PC-3 (cell line): Measurements from ENCODE around the gene MTA1. TPM values are rescaled to one million over a fixed set of nuclear protein-coding genes. Genes with fewer than 3 reads are reported as not detected.

Experiments
- ATAC-seq: fragments of 200-7000 bp; cut with Tn5 transposase; 2 replicates; pipeline ENCODE4 v1.9.1; 2020; ENCODE audit warnings: mild to moderate bottlenecking, moderate library complexity
- BruUV-seq: library from RNA; stranded (reverse); fragments of 400-500 nt; replicated peaks from 2 replicates; lab custom pipeline; 2021; lab: Mats Ljungman, UMichigan
- CTCF ChIA-PET: fragments of 300-600 bp; sonication (Branson Sonifier 250); formaldehyde crosslinking; loops from one replicate; lab custom pipeline; 2022; ENCODE audit warnings: antibody characterized with exemption; lab: Charles Lee
- POLR2A ChIA-PET: fragments of 300-600 bp; sonication (Branson Sonifier 250); formaldehyde crosslinking; loops from one replicate; lab custom pipeline; 2022; ENCODE audit warnings: antibody characterized with exemption; ENCODE audit not compliant: unreplicated experiment; lab: Charles Lee
- DNase-seq: peaks from one replicate; pipeline ENCODE4 v3.0.0-alpha.2; 2015
- H2AFZ ChIP-seq: fragments of 300-600 bp; sonication (generic); 2 replicates; pipeline ENCODE4 v1.6.0; 2016; ENCODE audit warnings: antibody characterized with exemption, low read length
- H3F3A ChIP-seq: fragments of 300-600 bp; sonication (generic); one replicate; pipeline ENCODE4 v1.6.0; 2017; ENCODE audit warnings: antibody characterized with exemption, low read length, control low read depth, mild to moderate bottlenecking; ENCODE audit not compliant: unreplicated experiment
- H3K27ac ChIP-seq: fragments of 300-600 bp; sonication (generic); 2 replicates; pipeline ENCODE4 v1.5.1; 2016; ENCODE audit warnings: mild to moderate bottlenecking, low read length
- H3K27me3 ChIP-seq: fragments of 300-600 bp; sonication (generic); 2 replicates; pipeline ENCODE4 v1.6.1; 2016; ENCODE audit warnings: low read length, mixed read lengths
- H3K36me3 ChIP-seq: fragments of 300-600 bp; sonication (generic); 2 replicates; pipeline ENCODE4 v1.6.1; 2016; ENCODE audit warnings: low read depth, mixed run types, low read length, mixed read lengths
- H3K4me1 ChIP-seq: fragments of 300-600 bp; sonication (generic); 2 replicates; pipeline ENCODE4 v1.5.1; 2016; ENCODE audit warnings: low read length; ENCODE audit not compliant: insufficient read depth
- H3K4me2 ChIP-seq: fragments of 300-600 bp; sonication (generic); 2 replicates; pipeline ENCODE4 v1.6.0; 2016; ENCODE audit warnings: low read length
- H3K4me3 ChIP-seq: fragments of 300-600 bp; sonication (generic); 2 replicates; pipeline ENCODE4 v1.5.1; 2016; ENCODE audit warnings: mild to moderate bottlenecking, low read length, mixed read lengths
- H3K79me2 ChIP-seq: fragments of 300-600 bp; sonication (generic); 2 replicates; pipeline ENCODE4 v1.6.1; 2017; ENCODE audit warnings: low read length, mixed read lengths
- H3K9ac ChIP-seq: fragments of 300-600 bp; sonication (generic); 2 replicates; pipeline ENCODE4 v1.6.0; 2016; ENCODE audit warnings: mild to moderate bottlenecking, low read length
- H3K9me2 ChIP-seq: fragments of 300-600 bp; sonication (generic); replicated peaks from 2 replicates; pipeline ENCODE4 v1.6.1; 2016; ENCODE audit warnings: mixed run types, low read length, mixed read lengths
- H3K9me3 ChIP-seq: fragments of 300-600 bp; sonication (generic); 2 replicates; pipeline ENCODE4 v1.6.1; 2016; ENCODE audit warnings: low read length, mixed read lengths
- H4K20me1 ChIP-seq: fragments of 300-600 bp; sonication (generic); 2 replicates; pipeline ENCODE4 v1.6.1; 2016; ENCODE audit warnings: low read length, mixed read lengths
- EZH2 ChIP-seq: fragments of 300-600 bp; sonication (generic); IDR thresholded peaks from one replicate; pipeline ENCODE4 v1.6.1; 2017; ENCODE audit warnings: antibody characterized with exemption, mild to moderate bottlenecking, low read length; ENCODE audit not compliant: unreplicated experiment
- EZH2phosphoT487 ChIP-seq: fragments of 300-600 bp; sonication (generic); IDR thresholded peaks from 2 replicates; pipeline ENCODE4 v1.6.1; 2018; ENCODE audit warnings: mild to moderate bottlenecking, antibody characterized with exemption, low read length, borderline replicate concordance
- intact Hi-C: fragments of 100-400 bp; cut with micrococcal nuclease; formaldehyde crosslinking; loops from 2 replicates; pipeline ENCODE4 v1.9.0; 2023
- total RNA-seq: library from RNA; depleted of rRNA; stranded (reverse); fragments of >200 nt; gene quantifications from 2 replicates; pipeline ENCODE4 v1.2.3, GENCODE V29; 2014
- TF ChIP-seq, protein P1 (sequence below): fragments of 300-600 bp; sonication (generic); conservative IDR thresholded peaks from 2 replicates; pipeline ENCODE4 v1.5.1; 2017; ENCODE audit warnings: antibody characterized with exemption, low read depth, mild to moderate bottlenecking, low read length

The MTA1 gene
- total RNA-seq, 1 experiment from 2014 or later = 82.3 TPM

- H3F3A ChIP-seq = no peaks in the 10 kb centered on the region
- TF ChIP-seq EZH2phosphoT487 (no peak), EZH2 (no peak)
- TF ChIP-seq, protein P1, sequence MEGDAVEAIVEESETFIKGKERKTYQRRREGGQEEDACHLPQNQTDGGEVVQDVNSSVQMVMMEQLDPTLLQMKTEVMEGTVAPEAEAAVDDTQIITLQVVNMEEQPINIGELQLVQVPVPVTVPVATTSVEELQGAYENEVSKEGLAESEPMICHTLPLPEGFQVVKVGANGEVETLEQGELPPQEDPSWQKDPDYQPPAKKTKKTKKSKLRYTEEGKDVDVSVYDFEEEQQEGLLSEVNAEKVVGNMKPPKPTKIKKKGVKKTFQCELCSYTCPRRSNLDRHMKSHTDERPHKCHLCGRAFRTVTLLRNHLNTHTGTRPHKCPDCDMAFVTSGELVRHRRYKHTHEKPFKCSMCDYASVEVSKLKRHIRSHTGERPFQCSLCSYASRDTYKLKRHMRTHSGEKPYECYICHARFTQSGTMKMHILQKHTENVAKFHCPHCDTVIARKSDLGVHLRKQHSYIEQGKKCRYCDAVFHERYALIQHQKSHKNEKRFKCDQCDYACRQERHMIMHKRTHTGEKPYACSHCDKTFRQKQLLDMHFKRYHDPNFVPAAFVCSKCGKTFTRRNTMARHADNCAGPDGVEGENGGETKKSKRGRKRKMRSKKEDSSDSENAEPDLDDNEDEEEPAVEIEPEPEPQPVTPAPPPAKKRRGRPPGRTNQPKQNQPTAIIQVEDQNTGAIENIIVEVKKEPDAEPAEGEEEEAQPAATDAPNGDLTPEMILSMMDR = no peak
- no peak for DNase-seq
- intact Hi-C loops = no loop called here
- peaks cover 8% of the 10 kb centered on the region for H4K20me1 ChIP-seq
- CTCF ChIA-PET = no interaction called here
- no peaks in the 10 kb centered on the region for H3K9me2 ChIP-seq
- BruUV-seq = no TSS peak
- H3K4me1 ChIP-seq = peaks cover 37% of the 10 kb centered on the region
- H2AFZ ChIP-seq = peak overlapping the region; percentile 50; the same call in 1 of the 2 replicates
- POLR2A ChIA-PET = no interaction called here
- no peaks in the 10 kb centered on the region for H3K36me3 ChIP-seq
- no peaks in the 10 kb centered on the region for H3K9me3 ChIP-seq
- H3K4me3 ChIP-seq = peak overlapping the region; percentile 66
- H3K27ac ChIP-seq = no peak overlapping the region
- peaks cover 9% of the 10 kb centered on the region for H3K79me2 ChIP-seq
- H3K27me3 ChIP-seq = no peaks in the 10 kb centered on the region
- peak overlapping the region; percentile 65 for H3K9ac ChIP-seq
- H3K4me2 ChIP-seq = peak overlapping the region; percentile 83
- ATAC-seq = no peak
These were observed 67.9 kb downstream of the MTA1 start for GRCh38 chr14:105487449-105487985.

DNA sequence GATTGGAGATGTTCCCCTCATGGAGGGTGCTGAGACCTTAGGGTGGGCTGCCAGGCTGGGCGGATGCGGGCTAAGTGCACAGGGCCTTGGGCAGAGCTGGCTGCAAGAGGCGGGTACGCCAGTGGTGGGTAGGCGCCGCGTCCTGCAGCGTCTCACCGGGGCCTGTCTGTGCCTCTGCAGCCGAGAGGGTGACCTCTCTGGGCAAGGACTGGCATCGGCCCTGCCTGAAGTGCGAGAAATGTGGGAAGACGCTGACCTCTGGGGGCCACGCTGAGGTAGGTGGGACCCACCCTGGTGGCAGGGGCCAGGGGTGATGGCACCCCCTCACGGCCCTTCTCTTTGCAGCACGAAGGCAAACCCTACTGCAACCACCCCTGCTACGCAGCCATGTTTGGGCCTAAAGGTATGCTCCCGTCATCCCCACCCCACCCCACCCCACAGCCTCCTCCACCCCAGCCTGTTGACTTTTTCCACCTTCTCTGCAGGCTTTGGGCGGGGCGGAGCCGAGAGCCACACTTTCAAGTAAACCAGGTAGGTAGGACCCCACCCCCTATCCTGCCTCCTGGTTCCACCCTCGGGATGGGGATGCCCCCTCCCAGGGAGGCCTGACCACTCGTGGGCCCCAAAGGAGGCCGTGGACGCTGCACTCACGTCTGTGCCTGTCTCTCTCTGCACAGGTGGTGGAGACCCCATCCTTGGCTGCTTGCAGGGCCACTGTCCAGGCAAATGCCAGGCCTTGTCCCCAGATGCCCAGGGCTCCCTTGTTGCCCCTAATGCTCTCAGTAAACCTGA, 68.6 kb downstream of the MTA1 start:
- no peak for DNase-seq
- ChIA-PET POLR2A (no interaction called here), CTCF (interaction anchor here (0.6 to 2.7 kb wide), 3 partner anchors 7 to 117 kb away, joined by 5 to 24 read pairs (median 10); no protein-coding TSS in a partner anchor)
- Histone ChIP-seq H3K4me1 (peaks cover 30% of the 10 kb centered on the region), H2AFZ (no peak overlapping the region), H3F3A (no peaks in the 10 kb centered on the region), H3K27ac (no peak overlapping the region), H3K36me3 (no peaks in the 10 kb centered on the region), H3K4me2 (peak overlapping the region; percentile 83), H3K79me2 (peaks cover 13% of the 10 kb centered on the region), H3K9me2 (no peaks in the 10 kb centered on the region), H3K9ac (peak overlapping the region; percentile 65; the same call in 1 of the 2 replicates), H4K20me1 (peaks cover 11% of the 10 kb centered on the region), H3K9me3 (no peaks in the 10 kb centered on the region), H3K4me3 (peak overlapping the region; percentile 66), H3K27me3 (no peaks in the 10 kb centered on the region)
- TF ChIP-seq EZH2 (no peak), EZH2phosphoT487 (no peak)
- TF ChIP-seq, protein P1 = no peak
- intact Hi-C loops = no loop called here
- BruUV-seq = no TSS peak
- ATAC-seq = no peak
